Erythroblast (primary cell): ENCODE measurements around the gene APP.

Source experiments
- GATA1 ChIP-seq: IDR thresholded peaks from 2 replicates; pipeline ENCODE4 v1.6.1; 2011; ENCODE audit warnings: low read depth, mild to moderate bottlenecking, control low read depth, low read length, moderate library complexity
- POLR2A ChIP-seq: IDR thresholded peaks from 2 replicates; pipeline ENCODE4 v1.6.1; 2011; ENCODE audit warnings: mild to moderate bottlenecking, low read length

GRCh38 chr21:25897383-25897782, 273.2 kb downstream of the APP start:
- TF ChIP-seq POLR2A (no peak), GATA1 (no peak)
